Measurements from ENCODE around the gene MTOR.

DNA sequence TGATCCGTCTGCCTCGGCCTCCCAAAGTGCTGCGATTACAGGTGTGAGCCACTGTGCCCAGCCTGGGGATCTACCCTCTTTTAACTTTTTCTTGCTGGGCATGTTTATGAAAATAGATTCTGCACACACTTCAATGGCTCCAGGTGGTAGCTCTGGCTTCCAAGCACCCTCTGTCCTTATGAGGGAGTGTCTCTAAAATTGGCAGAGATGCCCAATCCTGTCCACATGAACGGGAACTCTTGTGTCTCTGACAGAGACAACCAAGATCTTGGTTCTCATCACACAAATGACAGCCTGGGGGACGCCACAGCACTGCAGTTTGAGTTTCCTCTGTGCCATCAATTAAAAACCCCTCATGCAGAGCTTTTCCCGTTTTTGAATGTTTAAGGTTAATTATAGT is 116.6 kb downstream of the MTOR start:
- TF ChIP-seq, protein P1, sequence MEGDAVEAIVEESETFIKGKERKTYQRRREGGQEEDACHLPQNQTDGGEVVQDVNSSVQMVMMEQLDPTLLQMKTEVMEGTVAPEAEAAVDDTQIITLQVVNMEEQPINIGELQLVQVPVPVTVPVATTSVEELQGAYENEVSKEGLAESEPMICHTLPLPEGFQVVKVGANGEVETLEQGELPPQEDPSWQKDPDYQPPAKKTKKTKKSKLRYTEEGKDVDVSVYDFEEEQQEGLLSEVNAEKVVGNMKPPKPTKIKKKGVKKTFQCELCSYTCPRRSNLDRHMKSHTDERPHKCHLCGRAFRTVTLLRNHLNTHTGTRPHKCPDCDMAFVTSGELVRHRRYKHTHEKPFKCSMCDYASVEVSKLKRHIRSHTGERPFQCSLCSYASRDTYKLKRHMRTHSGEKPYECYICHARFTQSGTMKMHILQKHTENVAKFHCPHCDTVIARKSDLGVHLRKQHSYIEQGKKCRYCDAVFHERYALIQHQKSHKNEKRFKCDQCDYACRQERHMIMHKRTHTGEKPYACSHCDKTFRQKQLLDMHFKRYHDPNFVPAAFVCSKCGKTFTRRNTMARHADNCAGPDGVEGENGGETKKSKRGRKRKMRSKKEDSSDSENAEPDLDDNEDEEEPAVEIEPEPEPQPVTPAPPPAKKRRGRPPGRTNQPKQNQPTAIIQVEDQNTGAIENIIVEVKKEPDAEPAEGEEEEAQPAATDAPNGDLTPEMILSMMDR (IDR thresholded peaks at IDR 0.05), result no peak
- TF ChIP-seq POLR2A (IDR thresholded peaks at IDR 0.05), result no peak

Data from right lobe of liver (tissue), 4 donors.